Activated T-cell treated with anti-CD3 and anti-CD28 coated beads, Interleukin-2, amount 50 U/mL, for 72 hours (primary cell): Measurements from ENCODE around the gene FAM221A. TPM values are rescaled to one million over a fixed set of nuclear protein-coding genes. Genes with fewer than 3 reads are reported as not detected.
"Not testable (repeated sequence)": the region's sequence is repeated elsewhere in the genome, so short reads cannot be mapped to it uniquely, and the experiment has no call there.

ENCODE experiments used
- ATAC-seq, 2 donors: fragments of 150-1000 bp; cut with Tn5 transposase; replicated peaks in 1 of 2; 2 replicates each; pipeline ENCODE4 v1.10.0; 2021; ENCODE audit warnings: moderate library complexity in 2 of 2, mild to moderate bottlenecking in 1 of 2
- DNase-seq, 2 donors: peaks; one replicate each; pipeline ENCODE4 v3.0.0; 2021 to 2022; ENCODE audit warnings: mixed read lengths in 1 of 2
- H3K27ac Mint-ChIP-seq: one replicate; pipeline ENCODE4 v1.8.0; 2022; ENCODE audit warnings: mild to moderate bottlenecking, moderate library complexity, mixed read lengths
- H3K27me3 Mint-ChIP-seq: one replicate; pipeline ENCODE4 v1.8.0; 2022; ENCODE audit warnings: low read depth, mixed read lengths
- H3K36me3 Mint-ChIP-seq, 2 donors: one replicate each; pipeline ENCODE4 v1.8.0; 2022; ENCODE audit warnings: mixed read lengths in 2 of 2, mild to moderate bottlenecking in 1 of 2; ENCODE audit not compliant: insufficient read depth in 2 of 2
- H3K4me1 Mint-ChIP-seq: one replicate; pipeline ENCODE4 v1.8.0; 2022; ENCODE audit warnings: low read depth, mixed read lengths
- H3K4me3 Mint-ChIP-seq, 2 donors: one replicate each; pipeline ENCODE4 v1.8.0; 2022; ENCODE audit warnings: mild to moderate bottlenecking in 2 of 2, mixed read lengths in 2 of 2, moderate library complexity in 2 of 2
- H3K9me3 Mint-ChIP-seq, 2 donors: one replicate each; pipeline ENCODE4 v1.8.0; 2022; ENCODE audit warnings: mixed read lengths in 2 of 2
- total RNA-seq, 2 donors: library from RNA; stranded (reverse); gene quantifications; one replicate each; pipeline ENCODE4 v1.2.3, GENCODE V29; 2022

Gene FAM221A
- total RNA-seq, 2 donors from 2014 or later = 8.0 to 10.1 TPM

DNA sequence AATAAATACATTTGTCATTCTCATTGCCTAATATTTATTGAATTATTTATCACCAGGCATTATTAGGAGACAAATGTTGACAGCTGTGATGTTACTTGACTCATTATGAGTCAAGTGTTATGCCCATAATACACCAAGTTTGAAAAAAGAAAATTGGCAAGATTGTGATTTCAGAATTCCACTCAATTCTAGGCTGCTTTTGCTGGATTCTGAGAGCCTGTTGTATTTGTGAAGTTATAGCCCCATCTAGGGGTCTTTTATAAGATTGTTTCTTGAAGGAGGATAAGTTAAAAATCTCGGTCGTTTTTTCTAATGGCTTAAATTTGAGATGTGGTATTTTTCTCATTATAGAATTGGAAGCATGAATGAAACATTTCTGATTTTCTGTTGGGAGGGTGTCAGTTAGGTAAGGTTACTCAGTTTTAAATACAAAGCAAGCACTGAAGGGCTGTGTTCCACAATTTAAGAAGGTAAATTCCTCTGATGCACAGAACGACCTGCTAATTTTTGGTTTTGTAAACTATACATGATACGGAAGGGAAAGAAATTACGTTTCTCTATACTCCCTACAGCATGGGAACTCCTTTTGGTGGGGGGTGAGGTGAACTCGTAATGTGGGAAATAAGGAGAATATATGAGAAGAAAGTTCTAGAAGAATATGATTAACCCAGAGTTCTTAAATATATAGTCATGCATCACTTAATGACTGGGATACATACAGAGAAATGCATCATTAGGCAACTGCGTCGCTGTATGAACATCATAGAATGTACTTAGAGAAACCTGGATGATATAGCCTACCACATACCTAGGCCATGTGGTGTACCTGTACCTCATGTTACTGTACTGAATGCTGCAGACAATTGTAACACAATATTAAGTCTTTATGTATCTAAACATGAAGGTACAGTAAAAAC lies 32.6 kb downstream of the FAM221A start:
- no peaks in the 10 kb centered on the region for H3K4me1 Mint-ChIP-seq
- no peak overlapping the region for H3K4me3 Mint-ChIP-seq
- ATAC-seq (peak; percentile 40 to 41), DNase-seq (no peak)
- H3K27ac Mint-ChIP-seq = no peak overlapping the region
- peaks cover 4% of the 10 kb centered on the region for H3K27me3 Mint-ChIP-seq
- H3K36me3 Mint-ChIP-seq = no peaks in the 10 kb centered on the region
- no peaks in the 10 kb centered on the region for H3K9me3 Mint-ChIP-seq

DNA sequence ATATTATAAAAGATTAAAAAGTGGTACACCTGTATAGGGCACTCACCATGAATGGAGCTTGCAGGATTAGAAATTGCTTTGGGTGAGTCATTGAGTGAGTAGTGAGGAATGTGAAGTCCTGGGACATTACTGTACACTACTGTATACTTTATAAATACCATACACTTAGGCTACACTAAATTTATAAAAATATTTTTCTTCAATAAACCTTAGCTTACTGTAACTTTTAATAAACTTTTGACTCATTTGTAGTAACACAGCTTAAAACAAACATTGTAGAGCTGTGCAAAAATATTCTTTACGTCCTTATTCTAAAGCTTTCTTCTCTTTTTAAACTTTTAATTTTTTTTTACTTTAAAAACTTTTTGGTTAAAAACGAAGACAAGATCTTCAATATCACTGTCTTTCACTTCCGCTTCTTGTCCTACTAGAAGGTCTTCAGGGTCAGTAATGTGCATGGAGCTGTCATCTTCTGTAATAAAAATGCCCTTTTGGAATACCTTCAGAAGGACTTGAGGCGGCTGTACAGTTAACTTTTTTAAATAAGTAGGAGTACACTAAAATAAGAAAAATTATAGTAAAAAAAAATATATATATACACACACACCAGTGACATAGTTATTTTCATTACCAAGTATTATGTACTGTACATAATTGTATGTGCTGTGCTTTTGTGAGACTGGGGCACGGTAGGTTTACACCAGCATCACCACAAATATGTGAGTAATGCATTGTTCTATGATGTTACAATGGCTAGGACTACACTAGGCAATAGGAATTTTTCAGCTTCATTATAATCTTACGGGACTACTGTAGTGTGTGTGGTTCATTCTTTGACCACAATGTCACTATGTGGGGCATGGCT lies 33.5 kb downstream of the FAM221A start:
- ATAC-seq (no peak), DNase-seq (no peak)
- H3K27ac Mint-ChIP-seq = no peak overlapping the region
- peaks cover 4% of the 10 kb centered on the region for H3K27me3 Mint-ChIP-seq
- H3K4me3 Mint-ChIP-seq = no peak overlapping the region
- H3K9me3 Mint-ChIP-seq = no peaks in the 10 kb centered on the region
- no peaks in the 10 kb centered on the region for H3K4me1 Mint-ChIP-seq
- H3K36me3 Mint-ChIP-seq = no peaks in the 10 kb centered on the region

GRCh38 chr7:23714150-23714464 lies 34.1 kb downstream of the FAM221A start:
- H3K4me3 Mint-ChIP-seq = no peak overlapping the region
- ATAC-seq (no peak), DNase-seq (no peak)
- no peaks in the 10 kb centered on the region for H3K36me3 Mint-ChIP-seq
- peaks cover 4% of the 10 kb centered on the region for H3K27me3 Mint-ChIP-seq
- no peaks in the 10 kb centered on the region for H3K4me1 Mint-ChIP-seq
- H3K27ac Mint-ChIP-seq = no peak overlapping the region
- H3K9me3 Mint-ChIP-seq = no peaks in the 10 kb centered on the region

- no peak for ATAC-seq
- no peaks in the 10 kb centered on the region for H3K9me3 Mint-ChIP-seq
- H3K36me3 Mint-ChIP-seq = no peaks in the 10 kb centered on the region
- no peaks in the 10 kb centered on the region for H3K4me1 Mint-ChIP-seq
- no peak overlapping the region for H3K27ac Mint-ChIP-seq
- DNase-seq = no peak
- H3K27me3 Mint-ChIP-seq = peaks cover 4% of the 10 kb centered on the region
- no peak overlapping the region for H3K4me3 Mint-ChIP-seq
Observed at GRCh38 chr7:23714579-23714978, 34.6 kb downstream of the FAM221A start.

DNA sequence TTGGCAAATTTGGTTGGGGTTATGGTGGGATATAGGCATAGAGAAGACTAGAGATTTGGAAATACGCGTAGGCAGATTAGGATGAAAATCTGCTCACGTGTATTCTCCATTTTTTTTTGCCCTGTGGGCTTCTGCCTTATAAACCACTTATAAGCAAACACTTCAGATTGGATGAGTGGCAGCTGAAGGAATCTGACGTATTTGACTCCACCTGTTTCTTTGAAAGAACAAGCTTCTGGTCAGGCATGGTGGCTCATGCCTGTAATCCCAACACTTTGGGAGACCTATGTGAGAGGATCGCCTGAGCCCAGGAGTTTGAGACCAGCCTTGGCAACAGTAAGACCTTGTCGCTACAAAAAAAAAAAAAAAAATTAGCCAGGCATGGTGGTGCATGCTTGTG lies 35.1 kb downstream of the FAM221A start:
- Mint-ChIP-seq H3K9me3 (no peaks in the 10 kb centered on the region), H3K4me1 (no peaks in the 10 kb centered on the region), H3K27me3 (peaks cover 4% of the 10 kb centered on the region), H3K27ac (no peak overlapping the region), H3K4me3 (no peak overlapping the region), H3K36me3 (no peaks in the 10 kb centered on the region)
- no peak for ATAC-seq
- DNase-seq = no peak

GRCh38 chr7:23717788-23718187 lies 37.8 kb downstream of the FAM221A start:
- Mint-ChIP-seq H3K27me3 (peaks cover under 1% of the 10 kb centered on the region), H3K9me3 (no peaks in the 10 kb centered on the region), H3K4me3 (no peak overlapping the region), H3K4me1 (no peaks in the 10 kb centered on the region), H3K27ac (no peak overlapping the region), H3K36me3 (no peaks in the 10 kb centered on the region)
- DNase-seq (no peak), ATAC-seq (no peak)

DNA sequence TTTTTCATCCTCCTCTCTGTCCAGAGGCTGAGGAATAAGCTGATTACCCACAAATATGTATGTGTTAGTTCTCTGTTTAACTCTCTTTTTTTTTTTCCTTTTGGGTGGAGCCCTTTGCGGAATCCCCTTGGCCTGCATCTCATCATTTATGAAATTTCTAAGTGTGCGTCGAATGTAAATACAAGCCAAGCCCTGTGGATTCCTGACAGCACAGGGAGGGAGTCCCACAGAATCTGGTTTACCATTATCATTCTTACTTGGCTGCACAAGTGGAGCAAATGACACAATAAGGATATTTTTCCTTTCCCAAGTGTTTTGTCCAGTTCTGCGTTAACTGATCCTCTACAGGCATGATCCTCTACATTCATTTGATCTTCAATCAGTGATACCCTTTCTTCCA lies 41.5 kb downstream of the FAM221A start:
- Mint-ChIP-seq H3K4me1 (no peaks in the 10 kb centered on the region), H3K9me3 (no peaks in the 10 kb centered on the region), H3K36me3 (no peaks in the 10 kb centered on the region), H3K27ac (no peak overlapping the region), H3K27me3 (no peaks in the 10 kb centered on the region), H3K4me3 (no peak overlapping the region)
- DNase-seq (no peak), ATAC-seq (no peak)

DNA sequence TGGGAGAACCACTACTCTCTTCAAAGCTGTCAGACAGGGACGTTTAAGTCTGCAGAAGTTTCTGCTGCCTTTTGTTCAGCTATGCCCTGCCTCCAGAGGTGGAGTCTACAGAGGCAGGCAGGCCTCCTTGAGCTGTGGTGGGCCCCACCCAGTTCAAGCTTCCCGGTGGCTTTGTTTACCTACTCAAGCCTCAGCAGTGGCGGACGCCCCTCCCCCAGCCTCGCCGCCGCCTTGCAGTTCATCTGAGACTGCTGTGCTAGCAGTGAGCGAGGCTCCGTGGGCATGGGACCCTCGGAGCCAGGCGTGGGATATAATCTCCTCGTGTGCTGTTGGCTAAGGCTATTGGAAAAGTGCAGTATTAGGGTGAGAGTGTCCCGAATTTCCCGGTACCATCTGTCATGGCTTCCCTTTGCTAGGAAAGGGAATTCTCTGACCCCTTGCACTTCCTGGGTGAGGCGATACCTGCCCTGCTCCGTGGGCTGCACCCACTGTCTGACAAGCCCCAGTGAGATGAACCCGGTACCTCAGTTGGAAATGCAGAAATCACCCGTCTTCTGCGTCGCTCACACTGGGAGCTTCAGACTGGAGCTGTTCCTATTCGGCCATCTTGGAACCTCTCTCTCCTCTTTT lies 42.7 kb downstream of the FAM221A start:
- not testable (repeated sequence) for H3K4me3 Mint-ChIP-seq, H3K36me3 Mint-ChIP-seq, ATAC-seq, H3K4me1 Mint-ChIP-seq, DNase-seq, H3K27ac Mint-ChIP-seq, H3K27me3 Mint-ChIP-seq, H3K9me3 Mint-ChIP-seq

DNA sequence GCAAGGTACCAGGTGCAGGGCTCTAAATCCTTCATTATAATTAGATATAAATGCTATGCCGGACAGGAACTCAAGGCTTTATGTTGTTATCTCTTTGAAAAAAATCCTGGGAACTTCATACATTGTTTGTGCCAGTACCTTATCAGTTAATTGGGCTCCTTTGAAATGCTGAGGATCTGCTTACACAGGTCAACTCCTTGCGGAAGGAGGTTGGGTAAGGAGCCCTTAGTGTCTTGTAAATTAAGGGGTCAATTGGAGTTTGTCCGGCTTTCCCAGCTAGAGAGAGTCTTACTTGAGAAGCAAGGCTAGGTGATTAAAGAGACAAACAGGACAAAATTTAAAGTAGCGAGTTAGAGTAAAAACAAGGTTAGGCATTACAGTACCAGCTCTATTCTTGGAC lies 44.1 kb downstream of the FAM221A start:
- not testable (repeated sequence) for H3K4me1 Mint-ChIP-seq, H3K36me3 Mint-ChIP-seq, H3K27me3 Mint-ChIP-seq, H3K9me3 Mint-ChIP-seq, H3K4me3 Mint-ChIP-seq, H3K27ac Mint-ChIP-seq, ATAC-seq, DNase-seq

DNA sequence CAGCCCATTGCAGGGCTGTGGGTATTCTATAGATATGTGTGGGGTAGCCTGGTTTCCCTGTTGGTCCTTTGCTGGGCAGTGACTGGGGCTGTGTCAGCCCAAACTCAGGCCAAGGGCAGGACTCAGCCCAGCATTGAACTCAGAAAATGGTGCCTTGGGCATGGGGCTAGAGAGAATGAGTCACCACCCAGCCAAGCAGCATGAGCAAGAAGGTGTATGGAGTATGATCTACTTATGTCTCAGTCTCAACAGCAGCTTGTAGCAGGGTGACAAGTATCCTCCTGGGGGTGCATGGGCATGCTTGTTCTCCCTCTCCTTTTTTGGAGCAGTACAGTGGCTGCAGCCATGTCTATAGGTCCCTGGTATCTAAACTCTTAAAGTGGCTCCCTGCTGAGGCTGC lies 62.1 kb downstream of the FAM221A start:
- peaks cover 9 to 13% of the 10 kb centered on the region in 2 donors for H3K36me3 Mint-ChIP-seq
- H3K9me3 Mint-ChIP-seq = peaks cover 12 to 17% of the 10 kb centered on the region in 2 donors
- H3K4me1 Mint-ChIP-seq = no peaks in the 10 kb centered on the region
- H3K27ac Mint-ChIP-seq = no peak overlapping the region
- no peak for ATAC-seq
- H3K27me3 Mint-ChIP-seq = no peaks in the 10 kb centered on the region
- DNase-seq = no peak
- no peak overlapping the region for H3K4me3 Mint-ChIP-seq

GRCh38 chr7:23743226-23743625 lies 63.2 kb downstream of the FAM221A start:
- Mint-ChIP-seq H3K27me3 (no peaks in the 10 kb centered on the region), H3K9me3 (peaks cover 12 to 20% of the 10 kb centered on the region in 2 donors), H3K4me1 (no peaks in the 10 kb centered on the region), H3K36me3 (peaks cover 9 to 13% of the 10 kb centered on the region in 2 donors), H3K4me3 (no peak overlapping the region), H3K27ac (no peak overlapping the region)
- ATAC-seq = no peak
- no peak for DNase-seq

- DNase-seq = no peak
- Mint-ChIP-seq H3K36me3 (peaks cover 9 to 13% of the 10 kb centered on the region in 2 donors), H3K27me3 (no peaks in the 10 kb centered on the region), H3K4me3 (no peak overlapping the region), H3K4me1 (no peaks in the 10 kb centered on the region), H3K9me3 (peaks cover 12 to 20% of the 10 kb centered on the region in 2 donors), H3K27ac (no peak overlapping the region)
- no peak for ATAC-seq
Observed at GRCh38 chr7:23746629-23747028, 66.6 kb downstream of the FAM221A start.

DNA sequence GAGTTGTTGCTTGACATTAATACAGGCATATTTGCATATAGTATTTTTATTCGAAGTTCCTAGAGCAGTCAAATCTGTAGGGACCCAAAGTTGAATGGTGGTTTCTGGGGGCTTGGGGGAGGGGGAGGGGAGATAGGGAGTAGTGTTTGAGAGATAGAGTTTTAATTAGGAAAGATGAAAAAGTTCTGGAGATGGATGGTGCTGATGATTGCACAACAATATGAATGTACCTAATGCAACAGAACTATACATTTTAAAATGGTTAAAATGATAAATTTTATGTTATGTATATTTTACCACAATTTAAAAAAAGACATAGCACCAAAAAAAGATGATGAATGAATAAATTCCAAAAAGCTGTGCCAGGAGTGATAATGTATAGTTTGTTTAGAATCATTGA lies 71.9 kb downstream of the FAM221A start:
- Mint-ChIP-seq H3K36me3 (peaks cover 0 to 2% of the 10 kb centered on the region in 2 donors), H3K27me3 (no peaks in the 10 kb centered on the region), H3K9me3 (peaks cover 0 to 5% of the 10 kb centered on the region in 2 donors), H3K27ac (no peak overlapping the region), H3K4me1 (no peaks in the 10 kb centered on the region), H3K4me3 (no peak overlapping the region)
- ATAC-seq (no peak), DNase-seq (no peak)
